ENCODE data around the gene GFI1. TPM values are rescaled to one million over a fixed set of nuclear protein-coding genes. Genes with fewer than 3 reads are reported as not detected.
A peak's percentile ranks its signal among the peaks of the same experiment; 100 is the strongest.

The GFI1 gene
- total and polyA plus RNA-seq, 9 donors, result 0.13 to 0.54 (median 0.26) TPM

DNA sequence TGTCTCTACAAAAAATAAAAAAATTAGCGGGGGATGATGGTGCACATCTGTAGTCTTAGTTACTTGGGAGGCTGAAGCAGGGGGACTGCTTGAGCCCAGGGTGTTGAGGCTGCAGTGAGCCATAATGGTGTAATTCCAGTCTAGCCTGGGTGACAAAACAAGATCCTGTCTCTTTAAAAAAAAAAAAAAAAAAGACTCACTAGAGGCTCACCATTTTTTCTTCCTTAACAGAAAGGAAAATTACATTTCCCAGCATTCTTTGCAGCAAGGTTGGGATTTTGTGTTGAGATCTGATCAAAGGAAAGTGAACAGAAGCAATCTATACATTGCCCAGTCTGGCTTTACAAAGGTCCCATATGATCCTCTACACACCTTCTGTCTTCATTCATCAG is 21.5 kb downstream of the GFI1 start:
- H3K4me1 ChIP-seq (ENCODE audit: control insufficient read depth, insufficient read depth, low read length), result no peaks in the 10 kb centered on the region
- H3K9me3 ChIP-seq (replicated peaks; ENCODE audit: control insufficient read depth, low read depth, low read length), result no peaks in the 10 kb centered on the region
- no peaks in the 10 kb centered on the region for H3K27me3 ChIP-seq (ENCODE audit: control insufficient read depth, insufficient read depth, low read length)
- no peak for DNase-seq
- no peak overlapping the region for H3K27ac ChIP-seq (ENCODE audit: low read length)
- no peak overlapping the region for H3K4me3 ChIP-seq (ENCODE audit: low read length)
- H3K36me3 ChIP-seq (ENCODE audit: control insufficient read depth, insufficient read depth, low read length), result no peaks in the 10 kb centered on the region
- 100% methylated on average over 1 of the region's 1 CpG for WGBS (ENCODE audit: insufficient coverage)

DNA sequence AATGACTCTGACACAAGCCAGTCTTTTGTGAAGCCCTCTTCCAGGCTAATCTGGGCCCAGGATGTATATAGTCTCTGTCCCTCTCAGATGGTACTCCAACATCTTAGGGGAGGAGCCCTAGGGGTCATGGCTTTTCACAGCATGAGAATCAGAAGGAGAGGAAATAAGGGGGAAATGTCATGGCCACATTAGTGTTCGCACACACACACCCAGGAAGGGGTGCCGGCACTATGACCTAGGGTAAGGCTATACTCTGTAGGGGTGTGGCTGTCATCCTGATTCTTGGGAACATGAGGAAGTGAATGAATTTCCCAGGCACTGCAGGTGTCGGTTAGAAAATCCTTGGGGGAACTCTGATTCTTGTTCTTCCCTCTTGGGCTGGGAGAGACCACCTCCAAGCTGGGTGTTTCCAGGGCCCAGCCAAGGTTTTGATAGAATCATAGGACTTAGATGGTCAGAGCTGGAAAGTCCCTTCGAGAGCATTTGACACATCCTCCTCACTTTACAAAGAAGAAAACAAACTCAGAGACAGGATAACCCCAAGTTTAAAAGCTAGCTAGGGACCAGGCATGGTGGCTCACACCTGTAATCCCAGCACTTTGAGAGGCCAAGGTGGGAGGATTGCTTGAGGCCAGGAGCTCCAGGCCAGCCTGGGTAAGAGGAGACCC is 22.0 kb downstream of the GFI1 start:
- Histone ChIP-seq H3K4me1 (ENCODE audit: control insufficient read depth, insufficient read depth, low read length) (no peaks in the 10 kb centered on the region), H3K27me3 (ENCODE audit: control insufficient read depth, insufficient read depth, low read length) (no peaks in the 10 kb centered on the region), H3K9me3 (replicated peaks; ENCODE audit: control insufficient read depth, low read depth, low read length) (no peaks in the 10 kb centered on the region), H3K4me3 (ENCODE audit: low read length) (no peak overlapping the region), H3K36me3 (ENCODE audit: control insufficient read depth, insufficient read depth, low read length) (no peaks in the 10 kb centered on the region), H3K27ac (ENCODE audit: low read length) (no peak overlapping the region)
- no peak for DNase-seq
- WGBS (ENCODE audit: insufficient coverage), result 81% methylated on average over 3 of the region's 4 CpGs

DNA sequence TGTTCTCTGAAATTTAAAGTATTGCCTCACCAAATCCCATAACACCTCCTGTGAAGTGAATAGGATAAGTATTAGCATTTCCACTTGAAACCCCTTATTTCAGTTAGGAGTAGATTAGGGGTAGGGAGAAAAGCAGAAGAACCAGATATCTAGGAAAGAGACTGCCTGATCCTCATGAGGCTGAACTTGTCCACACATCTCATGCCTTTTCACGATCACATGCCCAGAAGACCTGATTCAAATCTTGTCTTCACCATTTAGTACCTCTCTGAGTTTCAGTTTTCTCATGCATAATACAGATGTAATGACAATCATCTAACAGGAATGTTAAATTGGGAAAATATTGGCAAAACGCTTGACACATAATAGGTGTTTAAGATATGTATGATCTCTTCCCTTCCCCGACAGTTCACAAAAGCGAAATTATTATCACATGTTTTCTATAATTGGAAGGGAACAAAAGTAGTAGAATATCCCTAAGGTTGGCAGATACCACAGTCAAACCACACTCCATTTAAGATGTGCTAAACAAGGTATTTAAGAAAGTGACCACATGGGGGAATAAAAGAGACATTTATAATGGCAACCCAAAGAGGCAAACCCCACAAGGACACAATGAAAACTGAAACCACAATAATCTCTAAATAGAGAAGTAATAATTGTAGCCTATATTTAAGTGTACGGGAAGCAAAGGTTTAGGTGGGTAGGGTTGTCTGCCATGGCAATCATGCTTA is 25.2 kb downstream of the GFI1 start:
- Histone ChIP-seq H3K27me3 (ENCODE audit: control insufficient read depth, insufficient read depth, low read length) (no peaks in the 10 kb centered on the region), H3K4me1 (ENCODE audit: control insufficient read depth, insufficient read depth, low read length) (no peaks in the 10 kb centered on the region), H3K27ac (ENCODE audit: low read length) (no peak overlapping the region), H3K36me3 (ENCODE audit: control insufficient read depth, insufficient read depth, low read length) (no peaks in the 10 kb centered on the region), H3K4me3 (ENCODE audit: low read length) (no peak overlapping the region), H3K9me3 (replicated peaks; ENCODE audit: control insufficient read depth, low read depth, low read length) (no peaks in the 10 kb centered on the region)
- DNase-seq, result no peak
- no CpG with 5 or more reads among the region's 5 CpGs for WGBS (ENCODE audit: insufficient coverage)

DNA sequence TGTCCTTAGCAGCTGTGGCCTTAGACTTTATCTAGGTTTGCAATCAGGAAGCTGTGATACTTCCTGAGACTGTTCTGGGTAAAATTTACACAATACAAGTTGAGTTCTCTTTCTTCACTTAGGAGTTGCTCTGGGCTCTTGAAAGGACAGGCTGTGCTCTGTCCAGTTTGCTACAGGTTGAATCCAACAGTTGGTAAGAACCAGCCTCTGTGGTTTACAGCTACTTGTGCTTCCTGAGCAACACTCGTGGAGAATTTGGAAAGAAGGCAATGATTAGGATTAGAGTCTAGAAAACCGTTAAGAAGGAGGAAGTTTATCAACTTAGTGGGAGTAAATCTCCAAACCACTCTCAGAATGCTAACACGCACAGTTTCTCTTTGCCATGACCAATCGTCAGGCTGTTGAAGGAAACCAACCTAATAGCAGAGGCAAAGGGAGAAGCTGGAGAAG is 26.8 kb downstream of the GFI1 start:
- no CpG with 5 or more reads among the region's 4 CpGs for WGBS (ENCODE audit: insufficient coverage)
- peak; percentile 27 for DNase-seq
- H3K27ac ChIP-seq (ENCODE audit: low read length), result no peak overlapping the region
- no peaks in the 10 kb centered on the region for H3K27me3 ChIP-seq (ENCODE audit: control insufficient read depth, insufficient read depth, low read length)
- H3K4me3 ChIP-seq (ENCODE audit: low read length), result no peak overlapping the region
- H3K9me3 ChIP-seq (replicated peaks; ENCODE audit: control insufficient read depth, low read depth, low read length), result no peaks in the 10 kb centered on the region
- H3K4me1 ChIP-seq (ENCODE audit: control insufficient read depth, insufficient read depth, low read length), result no peaks in the 10 kb centered on the region
- no peaks in the 10 kb centered on the region for H3K36me3 ChIP-seq (ENCODE audit: control insufficient read depth, insufficient read depth, low read length)

DNA sequence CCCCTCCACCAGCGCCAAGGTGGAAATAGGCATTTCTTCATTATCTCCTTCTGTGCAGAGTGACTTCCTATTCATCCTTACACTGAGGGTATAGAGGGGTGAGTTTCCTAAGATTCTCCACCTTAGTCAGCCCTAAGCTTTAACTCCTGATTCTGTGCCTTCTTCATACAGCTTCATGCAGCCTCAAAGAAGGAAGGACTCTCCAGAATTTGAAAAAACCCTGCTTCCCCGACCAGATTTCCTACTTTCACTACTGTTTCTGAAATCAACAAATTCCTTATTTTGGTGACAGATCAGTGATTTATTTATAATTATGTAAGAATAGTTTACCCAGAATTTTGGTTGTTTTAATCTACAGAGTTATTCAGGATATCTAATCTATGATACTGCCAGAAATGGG is 28.6 kb downstream of the GFI1 start:
- Histone ChIP-seq H3K27me3 (ENCODE audit: control insufficient read depth, insufficient read depth, low read length) (no peaks in the 10 kb centered on the region), H3K4me3 (ENCODE audit: low read length) (no peak overlapping the region), H3K36me3 (ENCODE audit: control insufficient read depth, insufficient read depth, low read length) (no peaks in the 10 kb centered on the region), H3K4me1 (ENCODE audit: control insufficient read depth, insufficient read depth, low read length) (no peaks in the 10 kb centered on the region), H3K9me3 (replicated peaks; ENCODE audit: control insufficient read depth, low read depth, low read length) (no peaks in the 10 kb centered on the region), H3K27ac (ENCODE audit: low read length) (no peak overlapping the region)
- DNase-seq, result no peak
- WGBS (ENCODE audit: insufficient coverage), result no CpG with 5 or more reads among the region's 2 CpGs

DNA sequence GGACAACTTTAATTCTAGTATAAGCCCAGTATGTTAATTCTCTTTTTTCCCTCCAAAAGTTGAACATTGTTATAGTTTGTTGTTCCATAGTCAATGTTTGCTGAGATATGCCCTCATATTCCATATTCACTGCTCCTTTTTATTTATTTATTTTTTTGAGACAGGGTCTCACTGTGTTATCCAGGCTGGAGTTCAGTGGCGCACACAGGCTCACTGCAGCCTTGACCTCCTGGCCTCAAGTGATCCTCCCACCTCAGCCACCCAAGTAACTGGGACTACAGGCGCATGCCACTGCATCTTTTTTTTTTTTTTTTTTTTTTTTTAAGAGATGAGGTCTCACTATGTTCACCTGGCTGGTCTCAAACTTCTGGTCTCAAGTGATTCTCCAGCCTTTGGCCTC is 38.7 kb downstream of the GFI1 start:
- Histone ChIP-seq H3K27ac (ENCODE audit: low read length) (no peak overlapping the region), H3K27me3 (ENCODE audit: control insufficient read depth, insufficient read depth, low read length) (no peaks in the 10 kb centered on the region), H3K4me3 (ENCODE audit: low read length) (no peak overlapping the region), H3K4me1 (ENCODE audit: control insufficient read depth, insufficient read depth, low read length) (no peaks in the 10 kb centered on the region), H3K9me3 (replicated peaks; ENCODE audit: control insufficient read depth, low read depth, low read length) (no peaks in the 10 kb centered on the region), H3K36me3 (ENCODE audit: control insufficient read depth, insufficient read depth, low read length) (no peaks in the 10 kb centered on the region)
- no CpG with 5 or more reads among the region's 2 CpGs for WGBS (ENCODE audit: insufficient coverage)
- no peak for DNase-seq

DNA sequence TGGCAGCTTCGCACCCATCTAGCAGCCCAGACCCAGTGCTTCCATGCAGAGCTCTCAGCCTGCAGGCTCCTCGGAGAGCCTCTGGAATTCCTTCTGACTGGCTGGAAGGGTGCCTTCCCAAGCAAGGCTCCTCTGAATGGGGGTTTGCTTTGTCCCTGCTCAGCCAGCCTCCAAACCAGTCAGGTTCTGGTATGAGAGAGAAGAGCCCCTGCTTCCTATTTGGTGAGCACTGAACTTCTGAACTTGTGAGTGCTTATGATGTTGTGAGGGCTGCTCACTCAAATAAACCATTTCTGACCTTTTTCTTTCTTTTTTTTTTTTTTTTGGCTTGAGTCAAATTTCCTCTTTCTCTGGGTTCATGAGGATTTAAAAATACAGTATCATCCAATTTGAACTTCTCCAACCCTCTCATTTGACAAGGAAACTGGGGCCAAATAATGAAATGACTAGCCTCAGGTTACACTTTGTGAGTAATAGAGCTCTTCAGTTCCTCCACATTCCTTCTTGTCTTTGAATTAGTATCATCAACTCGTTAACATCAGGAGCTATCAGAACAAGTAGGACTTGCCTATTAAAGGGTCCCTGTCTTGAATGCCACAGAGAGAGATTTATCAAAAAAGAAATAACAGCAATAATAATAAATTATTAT is 39.6 kb downstream of the GFI1 start:
- Histone ChIP-seq H3K36me3 (ENCODE audit: control insufficient read depth, insufficient read depth, low read length) (no peaks in the 10 kb centered on the region), H3K27ac (ENCODE audit: low read length) (no peak overlapping the region), H3K27me3 (ENCODE audit: control insufficient read depth, insufficient read depth, low read length) (no peaks in the 10 kb centered on the region), H3K4me1 (ENCODE audit: control insufficient read depth, insufficient read depth, low read length) (no peaks in the 10 kb centered on the region), H3K4me3 (ENCODE audit: low read length) (no peak overlapping the region), H3K9me3 (replicated peaks; ENCODE audit: control insufficient read depth, low read depth, low read length) (no peaks in the 10 kb centered on the region)
- DNase-seq, result no peak
- 67% methylated on average over 2 of the region's 3 CpGs for WGBS (ENCODE audit: insufficient coverage)

DNA sequence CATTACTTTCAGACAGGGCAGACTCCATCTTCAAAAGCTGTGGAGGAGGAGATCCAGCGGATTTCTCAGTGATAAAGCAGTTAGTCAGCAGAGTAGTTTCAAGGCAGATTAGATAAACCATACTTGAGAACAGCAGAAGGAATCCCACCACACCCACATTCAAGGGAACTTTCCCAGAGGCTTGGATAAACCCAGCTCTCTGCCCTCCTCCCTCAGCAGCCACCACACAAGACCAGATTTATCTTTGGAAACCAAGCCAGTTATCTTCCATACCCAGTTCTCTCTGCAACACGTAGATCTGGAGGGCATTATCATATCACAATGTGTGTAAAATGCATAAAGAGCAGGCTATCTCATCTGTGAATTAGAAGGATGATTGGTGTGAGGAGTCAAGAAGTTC is 40.2 kb downstream of the GFI1 start:
- Histone ChIP-seq H3K27ac (ENCODE audit: low read length) (no peak overlapping the region), H3K9me3 (replicated peaks; ENCODE audit: control insufficient read depth, low read depth, low read length) (no peaks in the 10 kb centered on the region), H3K36me3 (ENCODE audit: control insufficient read depth, insufficient read depth, low read length) (no peaks in the 10 kb centered on the region), H3K4me3 (ENCODE audit: low read length) (no peak overlapping the region), H3K27me3 (ENCODE audit: control insufficient read depth, insufficient read depth, low read length) (no peaks in the 10 kb centered on the region), H3K4me1 (ENCODE audit: control insufficient read depth, insufficient read depth, low read length) (no peaks in the 10 kb centered on the region)
- WGBS (ENCODE audit: insufficient coverage), result no CpG with 5 or more reads among the region's 2 CpGs
- DNase-seq, result no peak

DNA sequence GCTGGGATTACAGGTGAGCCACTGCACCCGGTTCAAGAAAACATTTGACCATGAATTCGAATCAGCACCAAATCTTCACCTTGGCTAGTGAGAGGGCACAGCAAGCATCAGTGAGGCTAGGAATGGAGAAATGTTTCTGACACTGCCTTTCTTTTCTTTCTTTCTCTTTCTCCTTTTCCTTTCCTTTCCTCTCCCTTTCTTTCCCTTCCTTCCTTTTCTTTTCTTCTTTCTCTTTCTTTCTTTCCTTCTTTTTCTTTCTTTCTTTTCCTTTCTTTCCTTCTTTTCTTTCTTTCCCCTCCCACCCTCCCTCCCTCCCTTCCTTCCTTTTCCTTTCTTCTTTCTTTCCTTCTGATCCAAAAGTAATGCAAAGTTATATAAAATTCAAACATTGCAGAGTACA is 40.9 kb downstream of the GFI1 start:
- H3K27me3 ChIP-seq (ENCODE audit: control insufficient read depth, insufficient read depth, low read length), result no peaks in the 10 kb centered on the region
- no peaks in the 10 kb centered on the region for H3K9me3 ChIP-seq (replicated peaks; ENCODE audit: control insufficient read depth, low read depth, low read length)
- DNase-seq, result no peak
- H3K4me1 ChIP-seq (ENCODE audit: control insufficient read depth, insufficient read depth, low read length), result no peaks in the 10 kb centered on the region
- H3K27ac ChIP-seq (ENCODE audit: low read length), result no peak overlapping the region
- H3K4me3 ChIP-seq (ENCODE audit: low read length), result no peak overlapping the region
- 80% methylated on average over 1 of the region's 2 CpGs for WGBS (ENCODE audit: insufficient coverage)
- H3K36me3 ChIP-seq (ENCODE audit: control insufficient read depth, insufficient read depth, low read length), result no peaks in the 10 kb centered on the region

DNA sequence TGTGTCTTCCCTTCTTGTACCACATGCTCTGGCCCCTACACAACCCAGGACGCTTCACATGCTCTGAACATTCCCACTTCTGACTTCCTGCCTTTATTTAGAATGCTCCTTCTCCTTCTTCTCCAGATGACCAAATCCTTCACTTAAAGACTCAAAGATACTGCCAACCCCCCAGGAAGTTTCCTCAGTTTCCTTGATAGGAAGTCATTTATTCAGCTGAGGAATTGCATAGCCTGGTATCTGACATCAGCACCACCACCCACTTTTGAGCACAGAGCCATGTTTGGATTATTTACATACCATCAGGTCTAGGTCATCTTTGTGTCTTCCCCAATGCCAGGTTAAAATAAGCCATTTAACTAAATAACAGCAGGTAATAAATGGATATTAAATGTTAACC is 42.4 kb downstream of the GFI1 start:
- WGBS (ENCODE audit: insufficient coverage), result 20% methylated on average over 1 of the region's 1 CpG
- no peak for DNase-seq

More for the DNA sequence above, 42.4 kb downstream of the GFI1 start:
- Histone ChIP-seq H3K9me3 (replicated peaks; ENCODE audit: control insufficient read depth, low read depth, low read length) (no peaks in the 10 kb centered on the region), H3K27me3 (ENCODE audit: control insufficient read depth, insufficient read depth, low read length) (no peaks in the 10 kb centered on the region), H3K27ac (ENCODE audit: low read length) (no peak overlapping the region), H3K4me3 (ENCODE audit: low read length) (no peak overlapping the region), H3K4me1 (ENCODE audit: control insufficient read depth, insufficient read depth, low read length) (no peaks in the 10 kb centered on the region), H3K36me3 (ENCODE audit: control insufficient read depth, insufficient read depth, low read length) (no peaks in the 10 kb centered on the region)
